NT2/D1 (cell line): ENCODE data around the gene DCUN1D2.

Experiments
- DNase-seq: peaks from one replicate; pipeline ENCODE4 v3.0.0-alpha.2; 2011; ENCODE audit warnings: low read depth, low spot score
- H3K27me3 ChIP-seq: 2 replicates; pipeline ENCODE4 v1.6.0; 2011; ENCODE audit warnings: mild to moderate bottlenecking; ENCODE audit not compliant: insufficient read length, insufficient read depth
- H3K36me3 ChIP-seq: 2 replicates; pipeline ENCODE4 v1.6.1; 2011; ENCODE audit warnings: mild to moderate bottlenecking, low read length, mixed read lengths; ENCODE audit not compliant: insufficient read depth, insufficient read length
- H3K4me1 ChIP-seq: 2 replicates; pipeline ENCODE4 v1.5.1; 2011; ENCODE audit not compliant: insufficient read depth, insufficient read length
- H3K4me3 ChIP-seq: 2 replicates; pipeline ENCODE4 v1.5.1; 2011; ENCODE audit warnings: low read depth; ENCODE audit not compliant: insufficient read length
- H3K9ac ChIP-seq: 2 replicates; pipeline ENCODE4 v1.6.0; 2011; ENCODE audit warnings: low read depth; ENCODE audit not compliant: insufficient read length
- H3K9me3 ChIP-seq: 2 replicates; pipeline ENCODE4 v1.5.1; 2011; ENCODE audit warnings: mild to moderate bottlenecking, low read length; ENCODE audit not compliant: insufficient read depth
- SUZ12 ChIP-seq: IDR thresholded peaks from 2 replicates; pipeline ENCODE4 v1.6.1; 2011; ENCODE audit not compliant: insufficient read length, insufficient read depth; ENCODE audit errors: extremely low read depth
- YY1 ChIP-seq: IDR thresholded peaks from 2 replicates; pipeline ENCODE4 v1.6.1; 2011; ENCODE audit not compliant: insufficient read length, insufficient read depth
- ZNF274 ChIP-seq: IDR thresholded peaks from 2 replicates; pipeline ENCODE4 v1.6.1; 2011; ENCODE audit warnings: mild to moderate bottlenecking, low read depth, low read length

Gene DCUN1D2

GRCh38 chr13:113486698-113487097, 3.8 kb downstream of the DCUN1D2 start:
- H3K27me3 ChIP-seq: no peaks in the 10 kb centered on the region

GRCh38 chr13:113485545-113485944, 5.0 kb downstream of the DCUN1D2 start:
- no peak for TF ChIP-seq YY1
- no peak for TF ChIP-seq SUZ12
- TF ChIP-seq ZNF274: no peak
- no peak overlapping the region for H3K4me3 ChIP-seq
- H3K27me3 ChIP-seq: no peaks in the 10 kb centered on the region
- peaks cover 6% of the 10 kb centered on the region for H3K4me1 ChIP-seq
- H3K9ac ChIP-seq: no peak overlapping the region
- no peak for DNase-seq
- H3K36me3 ChIP-seq: peaks cover 33% of the 10 kb centered on the region
- H3K9me3 ChIP-seq: no peaks in the 10 kb centered on the region

More at GRCh38 chr13:113486698-113487097, 3.8 kb downstream of the DCUN1D2 start:
- no peak for DNase-seq
- Histone ChIP-seq H3K9ac (no peak overlapping the region), H3K9me3 (no peaks in the 10 kb centered on the region), H3K4me1 (peaks cover 6% of the 10 kb centered on the region), H3K36me3 (peaks cover 33% of the 10 kb centered on the region), H3K4me3 (no peak overlapping the region)
- TF ChIP-seq YY1: no peak
- TF ChIP-seq SUZ12: no peak
- TF ChIP-seq ZNF274: no peak

GRCh38 chr13:113483504-113484293, 6.8 kb downstream of the DCUN1D2 start:
- H3K9ac ChIP-seq: no peak overlapping the region
- H3K36me3 ChIP-seq: peaks cover 51% of the 10 kb centered on the region
- TF ChIP-seq SUZ12 (no peak), YY1 (no peak), ZNF274 (no peak)
- DNase-seq: no peak
- no peaks in the 10 kb centered on the region for H3K27me3 ChIP-seq
- no peak overlapping the region for H3K4me3 ChIP-seq
- no peaks in the 10 kb centered on the region for H3K9me3 ChIP-seq
- peaks cover 3% of the 10 kb centered on the region for H3K4me1 ChIP-seq

- H3K4me1 ChIP-seq: peaks cover 3% of the 10 kb centered on the region
- H3K36me3 ChIP-seq: peaks cover 49% of the 10 kb centered on the region
- H3K4me3 ChIP-seq: no peak overlapping the region
- DNase-seq: no peak
- TF ChIP-seq SUZ12: no peak
- no peak for TF ChIP-seq ZNF274
- TF ChIP-seq YY1: no peak
- H3K9me3 ChIP-seq: no peaks in the 10 kb centered on the region
- no peaks in the 10 kb centered on the region for H3K27me3 ChIP-seq
- H3K9ac ChIP-seq: no peak overlapping the region
These were observed 7.4 kb downstream of the DCUN1D2 start for GRCh38 chr13:113483081-113483480.

- Histone ChIP-seq H3K4me1 (peaks cover 3% of the 10 kb centered on the region), H3K9ac (no peak overlapping the region), H3K4me3 (no peak overlapping the region), H3K9me3 (no peaks in the 10 kb centered on the region), H3K27me3 (no peaks in the 10 kb centered on the region), H3K36me3 (peaks cover 69% of the 10 kb centered on the region)
- no peak for DNase-seq
- no peak for TF ChIP-seq SUZ12
- no peak for TF ChIP-seq YY1
- no peak for TF ChIP-seq ZNF274
These were observed 11.3 kb downstream of the DCUN1D2 start for GRCh38 chr13:113479179-113479578.

- DNase-seq: no peak
These were observed 12.8 kb downstream of the DCUN1D2 start for GRCh38 chr13:113477724-113478123.

DNA sequence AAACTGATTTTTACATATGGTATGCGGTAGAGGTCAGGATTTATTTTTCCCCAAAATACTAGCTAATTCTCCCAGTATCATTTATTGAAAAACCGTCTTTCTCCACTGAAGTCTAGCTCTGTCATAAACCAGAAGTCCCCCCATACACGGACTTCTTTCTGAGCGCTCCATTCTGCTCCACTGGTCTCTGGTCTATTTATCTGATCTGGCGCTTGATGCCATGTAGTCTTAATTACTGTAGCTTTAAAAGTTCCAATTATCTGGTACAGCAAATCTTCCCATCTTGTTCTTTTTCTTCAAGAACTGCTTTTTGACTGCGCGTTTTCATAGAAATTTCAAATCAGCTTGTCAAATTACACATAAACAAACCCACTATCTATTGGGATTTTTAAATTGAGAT, 13.7 kb downstream of the DCUN1D2 start:
- H3K36me3 ChIP-seq: peaks cover 79% of the 10 kb centered on the region

More at GRCh38 chr13:113477724-113478123, 12.8 kb downstream of the DCUN1D2 start:
- H3K4me3 ChIP-seq: no peak overlapping the region
- no peak overlapping the region for H3K9ac ChIP-seq
- TF ChIP-seq ZNF274 (no peak), SUZ12 (no peak), YY1 (no peak)
- H3K27me3 ChIP-seq: no peaks in the 10 kb centered on the region
- peaks cover 70% of the 10 kb centered on the region for H3K36me3 ChIP-seq
- H3K9me3 ChIP-seq: no peaks in the 10 kb centered on the region
- no peaks in the 10 kb centered on the region for H3K4me1 ChIP-seq

More for the DNA sequence above, 13.7 kb downstream of the DCUN1D2 start:
- Histone ChIP-seq H3K9me3 (no peaks in the 10 kb centered on the region), H3K4me1 (no peaks in the 10 kb centered on the region), H3K27me3 (no peaks in the 10 kb centered on the region), H3K9ac (no peak overlapping the region), H3K4me3 (no peak overlapping the region)
- no peak for TF ChIP-seq YY1
- no peak for TF ChIP-seq ZNF274
- TF ChIP-seq SUZ12: no peak
- DNase-seq: no peak
